COLO668 (cell line): ENCODE data around the gene FAXDC2.

Experiments
- DNase-seq: peaks from one replicate; lab custom pipeline; 2025; ENCODE audit not compliant: unreplicated experiment; lab: John Stamatoyannopoulos, UW

The FAXDC2 gene

GRCh38 chr5:154801083-154801482 lies 49.3 kb downstream of the FAXDC2 start:
- no peak for DNase-seq

- DNase-seq = no peak
Observed at GRCh38 chr5:154800582-154800981, 49.8 kb downstream of the FAXDC2 start.

- no peak for DNase-seq
Observed at GRCh38 chr5:154797762-154798161, 52.6 kb downstream of the FAXDC2 start.

- no peak for DNase-seq
Observed at GRCh38 chr5:154795235-154795596, 55.2 kb downstream of the FAXDC2 start.

GRCh38 chr5:154794525-154795234 lies 55.7 kb downstream of the FAXDC2 start:
- no peak for DNase-seq

- no peak for DNase-seq
Observed at GRCh38 chr5:154793599-154794524, 56.5 kb downstream of the FAXDC2 start.

GRCh38 chr5:154791535-154791934 lies 58.9 kb downstream of the FAXDC2 start:
- DNase-seq = no peak

- DNase-seq = no peak
Observed at GRCh38 chr5:154788212-154788611, 62.2 kb downstream of the FAXDC2 start.

GRCh38 chr5:154786414-154786813 lies 64.0 kb downstream of the FAXDC2 start:
- DNase-seq = no peak

GRCh38 chr5:154784856-154785255 lies 65.5 kb downstream of the FAXDC2 start:
- DNase-seq = no peak

GRCh38 chr5:154783774-154784460 lies 66.5 kb downstream of the FAXDC2 start:
- DNase-seq = no peak

- no peak for DNase-seq
Observed at GRCh38 chr5:154782812-154783592, 67.4 kb downstream of the FAXDC2 start.

GRCh38 chr5:154782326-154782725 lies 68.1 kb downstream of the FAXDC2 start:
- no peak for DNase-seq

GRCh38 chr5:154780128-154780527 lies 70.3 kb downstream of the FAXDC2 start:
- DNase-seq = no peak

- peak; percentile 0 for DNase-seq
Observed at GRCh38 chr5:154779105-154779504, 71.3 kb downstream of the FAXDC2 start.

GRCh38 chr5:154778534-154778933 lies 71.9 kb downstream of the FAXDC2 start:
- DNase-seq = no peak

GRCh38 chr5:154776167-154776566 lies 74.2 kb downstream of the FAXDC2 start:
- no peak for DNase-seq

GRCh38 chr5:154773326-154773725 lies 77.1 kb downstream of the FAXDC2 start:
- DNase-seq = no peak

- no peak for DNase-seq
Observed at GRCh38 chr5:154771383-154771901, 79.0 kb downstream of the FAXDC2 start.

GRCh38 chr5:154770111-154770510 lies 80.3 kb downstream of the FAXDC2 start:
- no peak for DNase-seq
